Vagina (tissue), 2 donors: ENCODE data around the gene TNNT2. TPM values are rescaled to one million over a fixed set of nuclear protein-coding genes. Genes with fewer than 3 reads are reported as not detected.

ENCODE experiments used
- DNase-seq, 2 donors: peaks; one replicate each; pipeline ENCODE4 v3.0.0-alpha.2; 2017; ENCODE audit errors: extremely low spot score in 2 of 2
- H3K27ac ChIP-seq: fragments of 200-600 bp; sonication (generic); one replicate; pipeline ENCODE4 v1.5.1; 2019
- H3K27me3 ChIP-seq: fragments of 200-600 bp; sonication (generic); one replicate; pipeline ENCODE4 v1.5.1; 2019
- H3K36me3 ChIP-seq, 2 donors: fragments of 200-600 bp; sonication (generic); one replicate each; pipeline ENCODE4 v1.5.1; 2017 to 2019
- H3K4me1 ChIP-seq: fragments of 200-600 bp; sonication (generic); one replicate; pipeline ENCODE4 v1.5.1; 2019
- H3K4me3 ChIP-seq, 2 donors: fragments of 200-600 bp; sonication (generic); 1 replicate in 1 of 2; 2 replicates in 1 of 2; pipeline ENCODE4 v1.5.1; 2016 to 2019
- H3K9me3 ChIP-seq: fragments of 200-600 bp; sonication (generic); one replicate; pipeline ENCODE4 v1.5.1; 2019
- POLR2A ChIP-seq, 2 donors: fragments of 450-650 bp; IDR thresholded peaks; one replicate each; pipeline ENCODE4 v1.6.1; 2017; ENCODE audit warnings: antibody characterized with exemption in 2 of 2, mild to moderate bottlenecking in 2 of 2, moderate library complexity in 2 of 2
- POLR2AphosphoS5 ChIP-seq, 2 donors: sonication (generic); formaldehyde crosslinking; IDR thresholded peaks; one replicate each; pipeline ENCODE4 v1.9.0; 2017; ENCODE audit warnings: antibody characterized with exemption in 2 of 2, mild to moderate bottlenecking in 2 of 2, low read depth in 1 of 2; ENCODE audit not compliant: insufficient read depth in 1 of 2
- intact Hi-C: fragments of 100-400 bp; cut with DNase I; formaldehyde crosslinking; loops from one replicate; pipeline ENCODE4 v1.15.1; 2023
- total RNA-seq: library from RNA; depleted of rRNA; stranded (reverse); fragments of >200 nt; gene quantifications from one replicate; pipeline ENCODE4 v1.2.3, GENCODE V29; 2016
- TF ChIP-seq, protein P1 (sequence below), 3 experiments: fragments of 450-650 bp in 2 of 3; fragments of 200-600 bp in 1 of 3; sonication (generic) in 1 of 3; IDR thresholded peaks; one replicate each; pipeline ENCODE4 v1.5.1; 2017 to 2019; ENCODE audit warnings: antibody characterized with exemption in 3 of 3, mild to moderate bottlenecking in 2 of 3, moderate library complexity in 2 of 3

TNNT2 gene
- total RNA-seq, 1 donor from 2014 or later: 9.8 TPM

DNA sequence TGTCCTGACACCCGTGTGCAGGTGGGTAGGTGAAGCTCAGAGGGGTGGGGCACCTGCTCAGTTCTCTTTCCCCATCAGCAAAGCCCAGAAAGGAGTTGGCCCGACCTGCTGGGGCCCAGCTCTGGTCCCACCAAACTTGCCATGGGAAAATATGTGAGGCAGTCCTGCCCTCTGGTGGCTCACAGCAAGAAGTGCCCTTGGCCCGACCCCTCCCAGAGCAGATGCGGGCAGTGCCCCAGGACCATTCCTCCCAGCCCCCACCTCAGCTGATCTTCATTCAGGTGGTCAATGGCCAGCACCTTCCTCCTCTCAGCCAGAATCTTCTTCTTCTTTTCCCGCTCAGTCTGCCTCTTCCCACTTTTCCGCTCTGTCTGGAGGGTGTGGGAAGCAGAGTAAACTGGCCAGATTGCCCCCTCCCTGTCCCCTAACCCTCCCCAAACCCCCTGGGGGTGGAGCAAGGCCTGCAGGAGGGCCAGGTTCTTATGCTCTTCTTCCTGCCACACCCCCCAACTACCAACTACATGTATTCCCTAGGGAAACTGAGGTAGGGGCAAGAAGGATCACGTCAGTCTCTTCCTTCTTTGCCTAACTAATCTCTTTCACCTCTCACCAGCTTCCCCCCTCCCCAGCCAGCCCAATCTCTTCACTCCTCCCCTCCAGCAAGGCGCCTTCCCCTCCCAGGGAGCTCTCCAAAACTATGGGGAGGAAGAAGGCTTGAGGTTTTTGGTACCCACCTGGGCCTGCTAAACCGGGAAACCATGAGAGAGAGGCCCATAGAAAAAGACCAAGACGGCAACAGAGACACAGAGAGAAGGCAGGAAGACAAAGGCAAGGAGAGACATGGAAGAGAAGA, 15.6 kb downstream of the TNNT2 start:
- H3K4me1 ChIP-seq: peaks cover 5% of the 10 kb centered on the region
- H3K9me3 ChIP-seq: no peaks in the 10 kb centered on the region
- H3K36me3 ChIP-seq: no peaks in the 10 kb centered on the region
- no peak for TF ChIP-seq POLR2AphosphoS5 (IDR thresholded peaks at IDR 0.05; ENCODE audit: insufficient read depth in 1 of 2, low read depth in 1 of 2)
- TF ChIP-seq, protein P1, sequence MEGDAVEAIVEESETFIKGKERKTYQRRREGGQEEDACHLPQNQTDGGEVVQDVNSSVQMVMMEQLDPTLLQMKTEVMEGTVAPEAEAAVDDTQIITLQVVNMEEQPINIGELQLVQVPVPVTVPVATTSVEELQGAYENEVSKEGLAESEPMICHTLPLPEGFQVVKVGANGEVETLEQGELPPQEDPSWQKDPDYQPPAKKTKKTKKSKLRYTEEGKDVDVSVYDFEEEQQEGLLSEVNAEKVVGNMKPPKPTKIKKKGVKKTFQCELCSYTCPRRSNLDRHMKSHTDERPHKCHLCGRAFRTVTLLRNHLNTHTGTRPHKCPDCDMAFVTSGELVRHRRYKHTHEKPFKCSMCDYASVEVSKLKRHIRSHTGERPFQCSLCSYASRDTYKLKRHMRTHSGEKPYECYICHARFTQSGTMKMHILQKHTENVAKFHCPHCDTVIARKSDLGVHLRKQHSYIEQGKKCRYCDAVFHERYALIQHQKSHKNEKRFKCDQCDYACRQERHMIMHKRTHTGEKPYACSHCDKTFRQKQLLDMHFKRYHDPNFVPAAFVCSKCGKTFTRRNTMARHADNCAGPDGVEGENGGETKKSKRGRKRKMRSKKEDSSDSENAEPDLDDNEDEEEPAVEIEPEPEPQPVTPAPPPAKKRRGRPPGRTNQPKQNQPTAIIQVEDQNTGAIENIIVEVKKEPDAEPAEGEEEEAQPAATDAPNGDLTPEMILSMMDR (IDR thresholded peaks at IDR 0.05): peak; percentile 50 to 71 (median 61)
- H3K27me3 ChIP-seq: no peaks in the 10 kb centered on the region
- intact Hi-C loops: loop anchor here (5.0 kb wide), 1 partner anchor 110 kb away; no protein-coding TSS in a partner anchor
- H3K27ac ChIP-seq: no peak overlapping the region
- no peak for DNase-seq
- H3K4me3 ChIP-seq: no peak overlapping the region

DNA sequence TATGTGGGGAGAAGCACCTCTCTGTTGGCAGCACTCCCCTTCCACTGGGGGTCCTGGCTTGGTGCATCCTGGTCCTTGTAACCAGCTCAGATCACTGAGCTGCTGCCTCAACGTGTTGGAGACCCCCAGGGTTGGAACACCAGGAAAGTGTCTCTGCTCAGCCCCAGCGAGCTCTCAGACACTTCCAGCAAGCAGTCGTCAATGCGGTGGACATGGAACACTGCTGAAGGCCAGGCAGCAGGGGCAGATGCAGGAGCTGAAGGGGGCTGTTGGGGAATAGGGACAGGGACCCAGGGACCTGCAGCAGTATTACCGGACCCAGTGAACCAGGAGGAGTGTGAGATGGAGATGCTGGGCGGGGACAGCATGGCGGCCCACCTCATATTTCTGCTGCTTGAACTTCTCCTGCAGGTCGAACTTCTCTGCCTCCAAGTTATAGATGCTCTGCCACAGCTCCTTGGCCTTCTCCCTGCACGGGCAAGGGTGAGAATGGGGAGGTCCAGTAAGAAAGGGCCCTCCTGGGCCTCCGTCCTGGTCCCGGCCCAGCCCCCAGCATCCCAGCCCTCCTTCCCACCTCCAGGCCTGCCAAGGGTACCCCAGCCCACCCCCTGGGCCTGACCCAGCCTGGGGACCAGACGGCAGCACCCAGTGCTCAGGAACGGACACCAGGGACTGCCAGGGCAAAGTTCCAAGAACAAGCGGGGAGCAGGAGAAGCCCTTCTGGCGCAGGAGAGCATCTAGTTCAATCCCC, 16.4 kb downstream of the TNNT2 start:
- no peaks in the 10 kb centered on the region for H3K36me3 ChIP-seq
- no peak for DNase-seq
- no peaks in the 10 kb centered on the region for H3K9me3 ChIP-seq
- intact Hi-C loops: loop anchor here (5.0 kb wide), 1 partner anchor 109 kb away; no protein-coding TSS in a partner anchor
- peaks cover 5% of the 10 kb centered on the region for H3K4me1 ChIP-seq
- H3K4me3 ChIP-seq: no peak overlapping the region
- H3K27ac ChIP-seq: no peak overlapping the region
- H3K27me3 ChIP-seq: no peaks in the 10 kb centered on the region
- TF ChIP-seq, protein P1 (IDR thresholded peaks at IDR 0.05): no peak
- TF ChIP-seq POLR2A (IDR thresholded peaks at IDR 0.05) (no peak), POLR2AphosphoS5 (IDR thresholded peaks at IDR 0.05; ENCODE audit: insufficient read depth in 1 of 2, low read depth in 1 of 2) (no peak)

DNA sequence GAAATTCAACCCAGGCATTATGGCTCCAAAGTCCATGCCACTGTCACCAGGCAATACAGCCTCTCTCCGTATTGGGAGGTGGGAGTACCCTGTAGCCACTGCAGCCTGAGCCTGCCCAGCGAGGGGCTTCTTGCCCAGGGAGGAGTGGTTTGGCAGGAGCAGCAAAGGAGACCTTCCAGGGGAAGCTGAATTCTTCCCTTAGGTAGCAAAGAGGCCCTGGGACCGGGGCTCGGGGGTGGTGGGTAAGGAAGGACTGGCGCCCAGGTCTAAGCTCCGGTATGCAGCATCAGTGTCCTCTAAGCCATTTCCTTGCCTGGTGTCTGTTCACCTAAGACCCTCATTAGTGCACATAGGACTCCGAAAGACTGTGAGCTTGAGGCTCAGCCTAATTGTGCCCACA, 17.0 kb downstream of the TNNT2 start:
- no peak overlapping the region for H3K4me3 ChIP-seq
- H3K36me3 ChIP-seq: no peaks in the 10 kb centered on the region
- H3K27ac ChIP-seq: no peak overlapping the region
- peaks cover 5% of the 10 kb centered on the region for H3K4me1 ChIP-seq
- H3K9me3 ChIP-seq: no peaks in the 10 kb centered on the region
- intact Hi-C loops: loop anchor here (5.0 kb wide), 1 partner anchor 108 kb away; no protein-coding TSS in a partner anchor
- TF ChIP-seq, protein P1 (IDR thresholded peaks at IDR 0.05): no peak
- TF ChIP-seq POLR2AphosphoS5 (IDR thresholded peaks at IDR 0.05; ENCODE audit: insufficient read depth in 1 of 2, low read depth in 1 of 2): no peak
- no peak for TF ChIP-seq POLR2A (IDR thresholded peaks at IDR 0.05)
- no peak for DNase-seq
- H3K27me3 ChIP-seq: no peaks in the 10 kb centered on the region

DNA sequence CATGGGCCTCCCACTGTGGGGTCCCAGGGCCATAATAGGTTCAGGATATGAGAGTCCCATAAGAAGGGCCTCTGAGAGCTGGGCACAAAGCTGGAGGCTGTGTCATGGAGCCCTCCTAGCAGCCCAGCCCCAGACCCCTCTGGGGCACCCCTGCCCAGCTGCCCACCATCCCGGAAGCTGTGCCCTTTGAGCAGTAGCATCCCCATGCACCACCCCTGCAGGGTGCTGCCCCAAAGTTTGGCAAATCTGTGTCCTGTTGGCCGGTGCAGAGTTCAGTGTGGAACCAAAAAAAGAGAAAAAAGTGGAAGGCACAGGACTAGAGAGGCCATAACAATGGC, 17.6 kb downstream of the TNNT2 start:
- Histone ChIP-seq H3K27ac (peak overlapping the region; percentile 10), H3K27me3 (no peaks in the 10 kb centered on the region), H3K4me3 (no peak overlapping the region), H3K36me3 (no peaks in the 10 kb centered on the region), H3K4me1 (peaks cover 5% of the 10 kb centered on the region), H3K9me3 (no peaks in the 10 kb centered on the region)
- intact Hi-C loops: loop anchor here (5.0 kb wide), 1 partner anchor 108 kb away; no protein-coding TSS in a partner anchor
- no peak for DNase-seq
- TF ChIP-seq POLR2A (IDR thresholded peaks at IDR 0.05) (no peak), POLR2AphosphoS5 (IDR thresholded peaks at IDR 0.05; ENCODE audit: insufficient read depth in 1 of 2, low read depth in 1 of 2) (no peak)
- TF ChIP-seq, protein P1 (IDR thresholded peaks at IDR 0.05): no peak
